ENCODE data around the gene EGR4. TPM values are rescaled to one million over a fixed set of nuclear protein-coding genes. Genes with fewer than 3 reads are reported as not detected.
A peak's percentile ranks its signal among the peaks of the same experiment; 100 is the strongest.

The EGR4 gene
- total RNA-seq, result not detected

- intact Hi-C loops (cut with DNase I), result no loop called here
- no peaks in the 10 kb centered on the region for H3K9me3 ChIP-seq
- no peak for DNase-seq (ENCODE audit: extremely low spot score in 2 of 2)
- TF ChIP-seq, protein P1, sequence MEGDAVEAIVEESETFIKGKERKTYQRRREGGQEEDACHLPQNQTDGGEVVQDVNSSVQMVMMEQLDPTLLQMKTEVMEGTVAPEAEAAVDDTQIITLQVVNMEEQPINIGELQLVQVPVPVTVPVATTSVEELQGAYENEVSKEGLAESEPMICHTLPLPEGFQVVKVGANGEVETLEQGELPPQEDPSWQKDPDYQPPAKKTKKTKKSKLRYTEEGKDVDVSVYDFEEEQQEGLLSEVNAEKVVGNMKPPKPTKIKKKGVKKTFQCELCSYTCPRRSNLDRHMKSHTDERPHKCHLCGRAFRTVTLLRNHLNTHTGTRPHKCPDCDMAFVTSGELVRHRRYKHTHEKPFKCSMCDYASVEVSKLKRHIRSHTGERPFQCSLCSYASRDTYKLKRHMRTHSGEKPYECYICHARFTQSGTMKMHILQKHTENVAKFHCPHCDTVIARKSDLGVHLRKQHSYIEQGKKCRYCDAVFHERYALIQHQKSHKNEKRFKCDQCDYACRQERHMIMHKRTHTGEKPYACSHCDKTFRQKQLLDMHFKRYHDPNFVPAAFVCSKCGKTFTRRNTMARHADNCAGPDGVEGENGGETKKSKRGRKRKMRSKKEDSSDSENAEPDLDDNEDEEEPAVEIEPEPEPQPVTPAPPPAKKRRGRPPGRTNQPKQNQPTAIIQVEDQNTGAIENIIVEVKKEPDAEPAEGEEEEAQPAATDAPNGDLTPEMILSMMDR (IDR thresholded peaks at IDR 0.05), result no peak
- TF ChIP-seq POLR2AphosphoS5 (IDR thresholded peaks at IDR 0.05; ENCODE audit: insufficient read depth in 1 of 2, low read depth in 1 of 2) (no peak), POLR2A (IDR thresholded peaks at IDR 0.05) (no peak)
- peaks cover 20% of the 10 kb centered on the region for H3K27me3 ChIP-seq
- H3K27ac ChIP-seq, result no peak within 1 kb of the TSS
- no peaks in the 10 kb centered on the region for H3K36me3 ChIP-seq
- peak within 1 kb of the TSS; percentile 20 to 37 for H3K4me3 ChIP-seq
- peaks cover 20% of the 10 kb centered on the region for H3K4me1 ChIP-seq
Measured at GRCh38 chr2:73293534-73294171, at the start of gene EGR4. Gene EGR4, minus strand, starts transcription at chr2:73293548. Its CDS starts 231 bp downstream, at chr2:73293317.

GRCh38 chr2:73341039-73341438 is 47.7 kb upstream of the EGR4 start:
- DNase-seq (ENCODE audit: extremely low spot score in 2 of 2), result no peak
- no peaks in the 10 kb centered on the region for H3K4me1 ChIP-seq
- intact Hi-C loops (cut with DNase I), result no loop called here
- H3K36me3 ChIP-seq, result no peaks in the 10 kb centered on the region
- H3K27ac ChIP-seq, result no peak overlapping the region
- H3K4me3 ChIP-seq, result no peak overlapping the region
- TF ChIP-seq POLR2AphosphoS5 (IDR thresholded peaks at IDR 0.05; ENCODE audit: insufficient read depth in 1 of 2, low read depth in 1 of 2) (no peak), POLR2A (IDR thresholded peaks at IDR 0.05) (no peak)
- TF ChIP-seq, protein P1 (IDR thresholded peaks at IDR 0.05), result no peak
- H3K9me3 ChIP-seq, result no peaks in the 10 kb centered on the region
- H3K27me3 ChIP-seq, result no peaks in the 10 kb centered on the region

DNA sequence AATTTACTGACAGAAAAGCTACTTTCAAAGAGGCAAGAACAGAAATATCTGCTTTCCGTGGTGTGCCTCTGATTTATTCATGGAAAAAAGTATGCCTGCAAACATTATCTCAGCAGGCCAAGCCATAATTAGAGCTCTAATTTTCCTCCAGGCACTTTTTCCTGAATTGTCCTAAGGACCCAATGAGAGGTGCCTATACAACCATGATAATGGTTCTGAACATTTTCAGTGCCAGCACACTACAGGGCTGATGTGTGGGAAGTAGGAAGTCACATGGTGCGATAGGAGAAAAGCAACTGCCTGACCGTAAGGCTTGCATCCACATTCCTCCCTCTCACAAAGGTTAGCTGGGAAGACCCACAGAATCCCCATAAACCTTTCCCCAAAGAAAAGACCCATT is 45.9 kb upstream of the EGR4 start:
- H3K27me3 ChIP-seq, result no peaks in the 10 kb centered on the region
- no peak overlapping the region for H3K27ac ChIP-seq
- no peaks in the 10 kb centered on the region for H3K9me3 ChIP-seq
- no peak for TF ChIP-seq POLR2A (IDR thresholded peaks at IDR 0.05)
- TF ChIP-seq POLR2AphosphoS5 (IDR thresholded peaks at IDR 0.05; ENCODE audit: insufficient read depth in 1 of 2, low read depth in 1 of 2), result no peak
- TF ChIP-seq, protein P1 (IDR thresholded peaks at IDR 0.05), result no peak
- DNase-seq (ENCODE audit: extremely low spot score in 2 of 2), result no peak
- no peaks in the 10 kb centered on the region for H3K4me1 ChIP-seq
- no peaks in the 10 kb centered on the region for H3K36me3 ChIP-seq
- intact Hi-C loops (cut with DNase I), result no loop called here
- no peak overlapping the region for H3K4me3 ChIP-seq

DNA sequence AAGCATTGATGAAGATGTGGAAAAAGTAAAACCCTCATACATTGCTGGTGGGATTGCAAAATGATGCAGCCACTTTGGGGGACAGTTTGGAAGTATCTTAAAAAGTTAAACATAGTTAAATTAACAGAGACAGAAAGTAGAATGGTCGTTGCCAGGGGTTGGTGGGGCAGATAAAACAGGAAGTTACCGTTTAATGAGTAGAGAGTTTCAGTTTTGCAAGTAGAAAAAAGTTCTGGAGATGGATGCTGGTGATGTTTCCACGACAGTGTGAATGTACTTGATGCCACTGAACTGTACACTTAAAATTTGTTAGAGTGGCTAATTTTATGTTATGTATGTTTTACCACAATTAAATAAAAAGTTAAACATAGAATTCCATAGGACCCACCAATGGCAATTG is 44.5 kb upstream of the EGR4 start:
- DNase-seq (ENCODE audit: extremely low spot score in 2 of 2), result no peak
- H3K4me1 ChIP-seq, result no peaks in the 10 kb centered on the region
- no peak for TF ChIP-seq POLR2AphosphoS5 (IDR thresholded peaks at IDR 0.05; ENCODE audit: insufficient read depth in 1 of 2, low read depth in 1 of 2)
- TF ChIP-seq POLR2A (IDR thresholded peaks at IDR 0.05), result no peak
- TF ChIP-seq, protein P1 (IDR thresholded peaks at IDR 0.05), result no peak
- no peaks in the 10 kb centered on the region for H3K27me3 ChIP-seq
- intact Hi-C loops (cut with DNase I), result no loop called here
- H3K27ac ChIP-seq, result no peak overlapping the region
- no peaks in the 10 kb centered on the region for H3K36me3 ChIP-seq
- no peaks in the 10 kb centered on the region for H3K9me3 ChIP-seq
- no peak overlapping the region for H3K4me3 ChIP-seq

DNA sequence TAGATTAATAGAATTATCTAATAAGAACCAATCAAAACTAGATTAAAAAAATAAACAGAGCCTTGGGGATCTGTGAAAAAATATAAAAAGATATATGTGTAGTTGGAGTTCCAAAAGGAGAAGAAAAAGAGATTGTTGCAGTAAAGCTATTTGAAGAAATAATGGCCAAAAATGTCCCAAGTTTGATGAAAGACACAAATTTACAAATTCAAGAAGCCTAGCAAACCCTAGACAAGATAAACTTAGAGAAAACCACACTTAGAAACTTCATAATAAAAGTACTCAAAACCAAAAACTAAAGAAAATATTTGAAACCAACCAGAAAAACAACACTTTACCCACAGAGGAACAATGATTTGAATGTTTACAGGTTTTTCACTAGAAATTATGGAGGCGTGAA is 41.3 kb upstream of the EGR4 start:
- no peaks in the 10 kb centered on the region for H3K4me1 ChIP-seq
- intact Hi-C loops (cut with DNase I), result no loop called here
- DNase-seq (ENCODE audit: extremely low spot score in 2 of 2), result no peak
- TF ChIP-seq POLR2A (IDR thresholded peaks at IDR 0.05) (no peak), POLR2AphosphoS5 (IDR thresholded peaks at IDR 0.05; ENCODE audit: insufficient read depth in 1 of 2, low read depth in 1 of 2) (no peak)
- TF ChIP-seq, protein P1 (IDR thresholded peaks at IDR 0.05), result no peak
- H3K4me3 ChIP-seq, result no peak overlapping the region
- no peaks in the 10 kb centered on the region for H3K27me3 ChIP-seq
- no peaks in the 10 kb centered on the region for H3K9me3 ChIP-seq
- H3K36me3 ChIP-seq, result no peaks in the 10 kb centered on the region
- H3K27ac ChIP-seq, result no peak overlapping the region
